Activated CD8-positive, alpha-beta memory T cell treated with anti-CD3 and anti-CD28 coated beads, Interleukin-2, amount 50 U/mL, for 4 hours (primary cell): ENCODE results near the gene CBX5.
"Not testable (repeated sequence)": the region's sequence is repeated elsewhere in the genome, so short reads cannot be mapped to it uniquely, and the experiment has no call there.

Experiments
- DNase-seq: peaks from one replicate; pipeline ENCODE4 v3.0.0-alpha.2; 2020

Gene CBX5

DNA sequence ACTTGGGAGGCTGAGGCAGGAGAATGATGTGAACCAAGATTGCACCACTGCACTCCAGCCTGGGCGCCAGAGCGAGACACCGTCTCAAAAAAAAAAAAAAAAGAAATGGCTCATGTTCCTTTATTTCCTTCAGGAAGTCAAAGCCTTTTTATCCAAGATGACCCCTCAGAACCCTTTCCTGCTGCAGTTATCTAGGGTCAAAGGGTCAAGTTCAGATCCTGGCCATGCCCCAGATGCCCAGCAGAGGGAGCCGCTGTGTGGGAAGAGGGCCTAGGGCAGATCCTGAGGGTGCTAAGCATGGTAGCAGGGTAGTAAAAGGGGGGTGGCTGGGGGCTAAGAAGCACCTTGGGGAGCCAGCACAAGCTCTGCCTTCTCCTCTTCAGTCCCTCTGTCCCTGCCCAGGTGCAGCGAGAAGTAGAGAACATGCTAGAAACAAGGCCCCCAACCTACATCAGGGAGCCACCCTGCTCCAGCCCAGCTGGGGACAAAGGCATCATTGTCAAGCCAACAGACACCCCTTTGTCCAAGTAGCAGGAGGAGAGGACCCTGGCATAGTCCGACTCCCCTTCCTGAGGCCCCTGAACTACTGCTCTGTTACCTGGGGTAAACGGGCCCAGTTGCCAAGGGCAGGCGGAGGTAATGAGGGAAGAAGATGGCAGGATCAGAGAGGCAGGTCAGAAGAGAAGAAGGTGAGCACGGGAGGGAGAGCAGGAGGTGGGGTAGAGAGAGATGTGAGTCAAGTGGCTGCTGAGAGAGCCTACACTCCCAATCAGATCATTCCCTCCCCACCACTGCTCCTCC is 14.4 kb upstream of the CBX5 start:
- DNase-seq: peak; percentile 58

- DNase-seq: no peak
These were observed 13.0 kb upstream of the CBX5 start for GRCh38 chr12:54292931-54293241.

- no peak for DNase-seq
These were observed 12.4 kb upstream of the CBX5 start for GRCh38 chr12:54292083-54292930.

- DNase-seq: no peak
These were observed 7.6 kb upstream of the CBX5 start for GRCh38 chr12:54287261-54288157.

GRCh38 chr12:54286042-54287030 is 6.4 kb upstream of the CBX5 start:
- DNase-seq: no peak

DNA sequence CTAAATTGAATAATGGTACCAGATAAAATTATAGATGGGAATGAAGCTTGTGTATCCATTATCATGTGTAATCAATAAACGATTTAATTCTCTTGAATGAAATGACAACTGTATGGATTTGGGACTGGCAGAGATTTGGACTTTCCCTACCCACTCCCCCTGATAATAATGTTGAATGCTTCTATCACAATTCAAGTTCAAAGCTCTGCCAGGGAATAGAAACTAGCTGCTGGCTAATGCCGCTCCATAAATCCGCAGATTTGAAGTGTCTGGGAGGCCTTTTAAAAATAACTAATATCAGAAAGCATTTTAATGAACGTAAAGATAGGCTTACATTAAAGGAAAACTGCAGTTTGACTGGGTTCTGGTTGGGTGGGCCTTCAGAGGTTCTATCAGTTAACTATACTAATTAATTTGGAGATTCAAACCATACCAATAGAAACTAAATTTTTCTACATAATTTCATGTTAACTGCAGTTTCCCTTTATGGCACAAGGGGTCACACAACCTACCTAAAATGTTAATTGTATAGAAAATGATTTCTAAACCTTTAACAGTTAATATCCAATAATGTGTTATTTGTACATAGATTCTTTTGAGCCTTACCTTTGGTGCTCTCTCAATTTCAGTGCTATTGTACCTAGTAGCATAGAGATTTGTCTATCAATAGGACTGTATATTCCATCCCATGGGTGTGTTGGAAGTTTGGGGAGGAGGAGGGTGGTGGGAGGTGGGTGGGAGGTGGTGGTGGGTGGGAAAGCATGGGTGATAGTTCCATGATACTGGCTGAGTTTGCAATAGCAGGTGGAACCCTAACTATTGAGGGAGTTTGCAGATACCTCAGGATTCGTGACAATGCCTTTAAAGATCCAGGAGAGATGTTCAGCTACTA is 5.5 kb upstream of the CBX5 start:
- DNase-seq: no peak

DNA sequence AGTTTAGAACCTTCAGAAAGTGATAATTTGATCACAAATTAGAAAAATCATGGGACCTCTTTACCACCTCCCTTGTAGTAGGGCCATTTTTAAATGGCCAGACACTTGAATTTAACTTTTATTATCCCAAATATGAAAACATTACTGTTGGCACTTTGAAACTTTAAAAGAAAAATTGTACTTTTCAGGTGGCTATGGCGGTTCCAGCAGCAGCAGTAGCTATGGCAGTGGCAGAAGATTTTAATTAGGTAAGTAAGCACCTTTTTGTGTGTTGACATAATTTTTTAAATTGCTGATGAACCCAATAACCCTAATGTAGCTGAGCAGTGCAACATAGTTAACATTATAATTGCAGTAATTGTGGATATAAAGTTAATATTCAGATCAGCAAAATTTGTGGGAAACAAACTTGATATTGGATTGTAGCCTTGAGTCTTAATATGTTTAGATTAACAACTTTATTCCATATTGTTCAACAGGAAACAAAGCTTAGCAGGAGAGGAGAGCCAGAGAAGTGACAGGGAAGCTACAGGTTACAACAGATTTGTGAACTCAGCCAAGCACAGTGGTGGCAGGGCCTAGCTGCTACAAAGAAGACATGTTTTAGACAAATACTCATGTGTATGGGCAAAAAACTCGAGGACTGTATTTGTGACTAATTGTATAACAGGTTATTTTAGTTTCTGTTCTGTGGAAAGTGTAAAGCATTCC is 4.3 kb upstream of the CBX5 start:
- DNase-seq: not testable (repeated sequence)

GRCh38 chr12:54282949-54283593 is 3.1 kb upstream of the CBX5 start:
- DNase-seq: no peak

DNA sequence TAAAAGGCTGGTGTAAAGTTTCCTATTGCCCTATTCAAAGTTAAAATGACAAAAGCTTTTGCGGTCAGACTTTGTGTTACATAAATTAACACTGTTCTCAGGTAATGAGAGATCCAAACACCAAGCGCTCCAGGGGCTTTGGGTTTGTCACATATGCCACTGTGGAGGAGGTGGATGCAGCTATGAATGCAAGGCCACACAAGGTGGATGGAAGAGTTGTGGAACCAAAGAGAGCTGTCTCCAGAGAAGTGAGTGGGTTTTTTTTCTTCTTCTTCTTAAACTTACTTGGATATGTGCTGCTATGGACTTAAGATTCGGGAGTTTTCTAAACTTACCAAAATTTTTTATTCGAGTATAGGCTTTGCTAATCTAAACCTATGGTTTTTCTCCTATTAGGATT is 1.8 kb upstream of the CBX5 start:
- DNase-seq: not testable (repeated sequence)

DNA sequence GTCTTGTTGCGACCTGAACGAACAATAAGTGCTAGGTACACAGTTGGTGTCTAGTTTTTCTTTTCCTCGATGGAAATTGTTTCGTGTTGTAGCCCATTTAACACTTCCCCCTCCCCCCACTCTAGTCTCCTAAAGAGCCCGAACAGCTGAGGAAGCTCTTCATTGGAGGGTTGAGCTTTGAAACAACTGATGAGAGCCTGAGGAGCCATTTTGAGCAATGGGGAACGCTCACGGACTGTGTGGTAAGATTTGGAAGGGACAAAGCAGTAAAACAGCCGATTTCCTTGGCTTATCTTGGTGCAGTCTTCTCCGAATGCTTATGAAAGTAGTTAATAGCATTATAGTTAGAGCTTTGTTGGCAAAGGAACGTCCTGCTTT is 1.3 kb upstream of the CBX5 start:
- not testable (repeated sequence) for DNase-seq

- DNase-seq: peak; percentile 88
These were observed 742 bp upstream of the CBX5 start, which contains the start of gene HNRNPA1 for GRCh38 chr12:54280468-54281260. HNRNPA1 (plus strand) TSS chr12:54280726; CDS start chr12:54280808, 82 bp downstream.

- DNase-seq: no peak
These were observed 693 bp downstream of the CBX5 start for GRCh38 chr12:54279227-54279631.

DNA sequence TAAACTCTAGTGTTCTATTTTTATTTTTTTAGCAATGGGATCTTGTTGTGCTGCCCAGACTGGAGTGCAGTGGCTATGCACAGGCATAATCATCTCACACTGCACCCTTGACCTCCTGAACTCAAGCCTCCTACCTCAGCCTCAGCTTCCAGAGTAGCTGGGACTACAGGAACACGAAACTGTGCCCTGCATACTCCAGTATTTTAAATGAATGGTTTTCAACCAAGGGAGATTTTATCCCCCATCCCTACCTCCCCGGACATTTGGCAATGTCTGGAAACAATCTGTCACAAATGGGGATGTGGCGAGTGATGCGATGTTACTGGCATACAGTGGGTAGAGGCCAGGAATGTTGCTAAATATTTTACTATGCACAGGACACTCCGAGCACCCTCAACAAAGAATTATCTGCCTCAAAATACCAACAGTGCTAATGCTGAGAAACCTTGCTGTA is 2.1 kb downstream of the CBX5 start:
- no peak for DNase-seq

DNA sequence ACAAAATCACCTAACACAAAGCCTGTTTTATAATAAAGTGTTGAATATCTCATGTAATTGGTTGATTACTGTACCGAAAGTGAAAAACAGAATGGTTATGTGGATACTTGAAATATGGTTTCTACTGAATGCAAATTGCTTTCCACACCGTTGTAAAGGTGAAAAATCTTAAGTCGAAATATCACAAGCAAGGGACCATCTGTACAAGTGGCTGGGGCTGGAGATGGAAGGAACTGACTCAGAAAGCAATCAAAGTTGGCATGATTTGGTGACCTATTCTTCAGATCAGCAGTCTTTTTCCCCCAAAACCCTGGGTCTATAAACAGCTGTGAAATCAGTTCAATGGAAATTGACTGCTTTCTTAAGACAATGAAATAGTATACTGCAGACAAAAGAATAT is 3.6 kb downstream of the CBX5 start:
- DNase-seq: no peak

- DNase-seq: no peak
These were observed 5.9 kb downstream of the CBX5 start for GRCh38 chr12:54273981-54274380.

- DNase-seq: no peak
These were observed 7.7 kb downstream of the CBX5 start for GRCh38 chr12:54272214-54272613.

- DNase-seq: no peak
These were observed 9.6 kb downstream of the CBX5 start for GRCh38 chr12:54270345-54270744.

- DNase-seq: no peak
These were observed 13.1 kb downstream of the CBX5 start for GRCh38 chr12:54266852-54267251.

DNA sequence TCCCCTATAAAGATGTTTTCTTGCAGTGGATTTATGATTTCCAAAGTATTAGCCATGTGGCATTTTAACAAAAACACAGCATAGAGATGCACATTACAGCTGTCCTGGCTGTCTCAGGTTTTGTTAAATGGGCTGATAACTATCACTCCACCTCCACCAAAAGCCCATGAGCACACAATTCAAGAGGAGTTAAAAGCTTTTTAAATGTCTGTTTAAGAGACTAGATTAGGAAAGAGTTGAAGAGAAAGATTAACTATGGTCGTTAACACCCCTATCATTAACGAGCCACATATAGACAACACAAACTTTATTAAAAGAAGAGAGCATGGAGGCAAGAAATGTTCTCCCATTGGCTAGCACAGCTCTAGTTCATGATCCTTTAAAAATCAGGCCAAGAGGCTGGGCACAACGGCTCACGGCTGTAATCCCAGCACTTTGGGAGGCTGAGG is 14.5 kb downstream of the CBX5 start:
- no peak for DNase-seq
